GM12873 (cell line): ENCODE results near the gene NRXN3.
A peak's percentile ranks its signal among the peaks of the same experiment; 100 is the strongest.

ENCODE experiments used
- CTCF ChIP-seq: IDR thresholded peaks from 2 replicates; pipeline ENCODE4 v1.5.1; 2012; ENCODE audit warnings: low read depth, mild to moderate bottlenecking, moderate library complexity, low read length, control low read depth; ENCODE audit not compliant: insufficient read depth; ENCODE audit errors: missing control alignments

Gene NRXN3

GRCh38 chr14:78933166-78933565, 763.0 kb downstream of the NRXN3 start:
- TF ChIP-seq CTCF: no peak

- peak; percentile 43 for TF ChIP-seq CTCF
Observed at GRCh38 chr14:78933948-78934524, 763.9 kb downstream of the NRXN3 start.

GRCh38 chr14:78946949-78947348, 776.8 kb downstream of the NRXN3 start:
- TF ChIP-seq CTCF: no peak

GRCh38 chr14:78947681-78948080, 777.5 kb downstream of the NRXN3 start:
- no peak for TF ChIP-seq CTCF

GRCh38 chr14:78950649-78951048, 780.5 kb downstream of the NRXN3 start:
- no peak for TF ChIP-seq CTCF

GRCh38 chr14:78951602-78952001, 781.4 kb downstream of the NRXN3 start:
- no peak for TF ChIP-seq CTCF

- TF ChIP-seq CTCF: peak; percentile 90
Observed at GRCh38 chr14:78959674-78960264, 789.6 kb downstream of the NRXN3 start.
